ENCODE results near the gene ITGB3.

The ITGB3 gene

DNA sequence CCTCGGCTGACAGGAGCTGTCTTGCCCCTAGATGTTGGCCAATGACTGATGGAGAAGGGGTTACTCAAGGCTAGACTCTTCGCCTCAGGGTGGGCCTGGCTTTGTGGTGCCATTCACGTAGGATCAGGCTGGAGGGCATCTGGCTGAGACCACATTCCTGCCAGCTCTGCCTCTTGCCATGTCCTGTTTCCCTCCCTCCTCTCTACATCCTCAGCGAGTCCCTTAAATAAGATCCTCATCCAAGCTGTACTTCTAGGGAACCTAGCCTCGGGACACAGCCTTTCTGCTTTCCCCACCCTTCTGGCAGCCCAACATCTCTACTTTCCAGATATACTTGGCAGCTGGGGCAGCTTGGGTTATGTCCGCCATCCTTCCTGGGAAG, 42.2 kb downstream of the ITGB3 start:
- TF ChIP-seq EZH2 (IDR thresholded peaks at IDR 0.05; ENCODE audit: borderline replicate concordance, low read depth, low read length, severe bottlenecking) (no peak), CTCF (IDR thresholded peaks at IDR 0.05; ENCODE audit: borderline replicate concordance, extremely low read depth, low read length, poor library complexity, severe bottlenecking) (no peak)

DNA sequence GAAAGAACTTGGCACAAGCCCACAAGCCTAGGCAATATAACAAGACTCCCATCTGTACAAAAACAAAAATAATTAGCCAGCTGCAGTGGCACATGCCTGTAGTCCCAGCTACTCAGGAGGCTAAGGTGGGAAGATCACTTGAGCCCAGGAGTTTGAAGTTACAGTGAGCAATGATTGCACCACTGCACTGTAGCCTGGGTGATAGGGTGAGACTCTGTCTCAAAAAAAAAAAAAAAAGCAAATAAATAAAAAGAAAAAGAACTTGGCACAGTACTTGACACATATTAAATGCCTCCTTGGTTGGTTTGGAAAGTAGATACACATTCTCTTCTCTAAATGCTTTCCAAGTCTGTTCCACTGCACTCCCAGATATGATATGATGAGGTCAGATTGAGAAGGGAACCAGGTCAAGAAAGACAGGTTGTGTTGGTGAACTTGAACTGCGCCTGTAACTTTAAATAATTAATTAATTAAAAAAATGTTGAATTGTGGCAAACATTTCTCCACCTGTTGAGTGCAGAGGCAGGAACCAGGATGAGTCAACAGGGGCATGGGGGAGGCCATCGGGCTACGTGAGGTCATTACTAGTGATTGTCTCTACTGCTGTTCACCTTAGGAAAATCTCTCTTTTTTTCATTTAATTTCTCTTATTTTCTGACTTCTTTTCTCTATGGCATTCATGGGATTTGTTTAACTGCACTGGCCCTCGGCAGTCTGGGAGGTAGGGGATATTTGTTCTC, 44.2 kb downstream of the ITGB3 start:
- H3K36me3 ChIP-seq (ENCODE audit: insufficient read depth, low read length): 0 out of 2 replicates have a peak, but pooled peaks cover 4% of the 10 kb centered on the region
- H2AFZ ChIP-seq (ENCODE audit: low read depth, low read length): no peak overlapping the region
- no peaks in the 10 kb centered on the region for H3K9me3 ChIP-seq (ENCODE audit: insufficient read depth, low read length, severe bottlenecking)
- H3K4me2 ChIP-seq (ENCODE audit: insufficient read depth, low read length): no peak overlapping the region
- DNase-seq: no peak
- H4K20me1 ChIP-seq (ENCODE audit: insufficient read depth, low read length): no peaks in the 10 kb centered on the region
- H3K79me2 ChIP-seq (ENCODE audit: insufficient read depth, low read length): no peaks in the 10 kb centered on the region
- TF ChIP-seq CTCF (IDR thresholded peaks at IDR 0.05; ENCODE audit: borderline replicate concordance, extremely low read depth, low read length, poor library complexity, severe bottlenecking) (no peak), EZH2 (IDR thresholded peaks at IDR 0.05; ENCODE audit: borderline replicate concordance, low read depth, low read length, severe bottlenecking) (no peak)
- no peak overlapping the region for H3K27ac ChIP-seq (ENCODE audit: low read length)
- no peak for ATAC-seq (ENCODE audit: insufficient read depth, low read depth)
- no peaks in the 10 kb centered on the region for H3K4me1 ChIP-seq (ENCODE audit: insufficient read depth, low read length)
- H3K9ac ChIP-seq (ENCODE audit: low read depth, low read length): no peak overlapping the region
- H3K4me3 ChIP-seq (ENCODE audit: low read depth in 1 of 2, low read length in 2 of 2): no peak overlapping the region
- no peaks in the 10 kb centered on the region for H3K27me3 ChIP-seq (ENCODE audit: insufficient read depth, low read length, poor library complexity)

More for the DNA sequence above, 42.2 kb downstream of the ITGB3 start:
- H3K4me3 ChIP-seq (ENCODE audit: low read depth in 1 of 2, low read length in 2 of 2): no peak overlapping the region
- H3K4me2 ChIP-seq (ENCODE audit: insufficient read depth, low read length): no peak overlapping the region
- H3K4me1 ChIP-seq (ENCODE audit: insufficient read depth, low read length): no peaks in the 10 kb centered on the region
- H3K27ac ChIP-seq (ENCODE audit: low read length): no peak overlapping the region
- H3K79me2 ChIP-seq (ENCODE audit: insufficient read depth, low read length): no peaks in the 10 kb centered on the region
- ATAC-seq (ENCODE audit: insufficient read depth, low read depth) (no peak), DNase-seq (no peak)
- no peaks in the 10 kb centered on the region for H3K36me3 ChIP-seq (ENCODE audit: insufficient read depth, low read length)
- no peaks in the 10 kb centered on the region for H3K27me3 ChIP-seq (ENCODE audit: insufficient read depth, low read length, poor library complexity)
- H2AFZ ChIP-seq (ENCODE audit: low read depth, low read length): no peak overlapping the region
- H4K20me1 ChIP-seq (ENCODE audit: insufficient read depth, low read length): no peaks in the 10 kb centered on the region
- no peak overlapping the region for H3K9ac ChIP-seq (ENCODE audit: low read depth, low read length)
- no peaks in the 10 kb centered on the region for H3K9me3 ChIP-seq (ENCODE audit: insufficient read depth, low read length, severe bottlenecking)

GRCh38 chr17:47298712-47299111, 45.1 kb downstream of the ITGB3 start:
- Histone ChIP-seq H3K4me3 (ENCODE audit: low read depth in 1 of 2, low read length in 2 of 2) (no peak overlapping the region), H3K4me2 (ENCODE audit: insufficient read depth, low read length) (no peak overlapping the region), H2AFZ (ENCODE audit: low read depth, low read length) (no peak overlapping the region), H3K9ac (ENCODE audit: low read depth, low read length) (no peak overlapping the region), H3K79me2 (ENCODE audit: insufficient read depth, low read length) (no peaks in the 10 kb centered on the region), H4K20me1 (ENCODE audit: insufficient read depth, low read length) (no peaks in the 10 kb centered on the region), H3K9me3 (ENCODE audit: insufficient read depth, low read length, severe bottlenecking) (no peaks in the 10 kb centered on the region), H3K36me3 (ENCODE audit: insufficient read depth, low read length) (0 out of 2 replicates have a peak, but pooled peaks cover 4% of the 10 kb centered on the region), H3K27ac (ENCODE audit: low read length) (no peak overlapping the region), H3K27me3 (ENCODE audit: insufficient read depth, low read length, poor library complexity) (no peaks in the 10 kb centered on the region), H3K4me1 (ENCODE audit: insufficient read depth, low read length) (no peaks in the 10 kb centered on the region)
- DNase-seq (no peak), ATAC-seq (ENCODE audit: insufficient read depth, low read depth) (no peak)
- TF ChIP-seq EZH2 (IDR thresholded peaks at IDR 0.05; ENCODE audit: borderline replicate concordance, low read depth, low read length, severe bottlenecking) (no peak), CTCF (IDR thresholded peaks at IDR 0.05; ENCODE audit: borderline replicate concordance, extremely low read depth, low read length, poor library complexity, severe bottlenecking) (no peak)
